Raji (cell line): Measurements from ENCODE around the gene SH3TC2.

Source experiments
- POLR2A ChIP-seq: IDR thresholded peaks from 2 replicates; pipeline ENCODE4 v1.6.1; 2011; ENCODE audit warnings: low read depth, low read length, control low read depth; ENCODE audit not compliant: insufficient read depth

The SH3TC2 gene

DNA sequence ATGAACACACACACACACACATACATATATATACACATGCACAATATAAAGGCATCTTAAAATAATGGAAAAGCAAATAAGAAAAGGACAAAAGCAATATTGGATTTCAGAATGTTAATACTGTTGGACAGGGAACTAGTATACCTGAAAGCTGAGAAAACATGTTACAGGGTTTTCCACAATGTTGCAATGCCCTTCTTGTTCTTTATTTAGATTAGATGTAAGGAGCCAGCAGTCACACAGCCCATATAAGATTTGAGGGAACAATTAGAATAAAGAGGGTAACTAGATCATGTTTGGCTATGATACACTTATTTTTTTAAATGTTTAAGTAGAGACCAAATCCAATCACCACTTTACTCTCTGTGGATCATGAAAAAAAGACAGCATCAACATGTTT is 61.7 kb downstream of the SH3TC2 start:
- no peak for TF ChIP-seq POLR2A

GRCh38 chr5:148999741-149000140 is 63.1 kb downstream of the SH3TC2 start:
- TF ChIP-seq POLR2A, result no peak

DNA sequence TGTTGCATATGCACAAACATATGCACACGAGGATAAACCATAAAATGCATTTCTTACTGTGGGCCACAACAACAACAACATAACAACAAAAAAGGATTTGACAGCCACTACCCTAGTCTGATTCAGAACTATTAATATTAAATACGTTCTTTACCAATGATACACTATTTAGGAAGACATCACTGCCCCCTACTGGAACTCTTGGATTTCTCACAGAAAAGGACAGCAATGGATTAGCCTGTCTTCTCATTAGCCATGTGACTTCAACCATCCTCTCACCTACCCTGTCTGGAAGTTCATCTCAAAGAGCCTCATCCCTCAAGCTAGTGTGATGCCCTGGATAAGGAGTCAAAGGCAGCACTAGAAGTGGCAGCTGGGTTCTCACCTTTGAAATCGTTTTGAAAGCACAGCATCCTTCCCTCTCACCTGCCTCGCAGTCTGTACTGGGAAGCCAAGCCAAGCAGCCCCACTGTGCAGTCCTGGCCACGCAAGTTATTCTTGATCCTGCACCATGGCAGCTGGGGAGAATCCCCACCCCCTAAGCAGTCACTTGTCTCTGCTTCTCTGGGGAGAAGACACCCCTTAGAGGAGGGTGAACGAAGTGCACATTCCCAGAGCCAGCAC is 64.6 kb downstream of the SH3TC2 start:
- no peak for TF ChIP-seq POLR2A

DNA sequence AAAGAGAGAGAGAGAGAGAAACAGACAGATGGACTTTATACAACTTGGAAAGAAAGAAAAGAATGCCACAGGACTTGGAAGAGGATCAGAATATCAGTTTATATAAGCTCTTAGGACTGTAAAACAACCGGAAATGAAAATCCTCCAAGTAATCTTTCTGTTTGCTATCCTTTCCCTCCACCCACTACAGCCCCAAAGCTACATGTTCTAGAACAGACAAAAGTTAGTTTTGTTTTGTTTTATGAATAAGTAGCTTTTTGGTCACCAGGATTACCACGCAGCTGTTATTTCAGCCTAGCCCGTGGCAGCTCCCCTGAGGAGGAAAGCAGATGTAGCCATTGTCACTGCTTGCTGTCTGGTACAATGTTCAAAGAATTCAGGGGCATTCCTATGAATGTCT is 66.6 kb downstream of the SH3TC2 start:
- no peak for TF ChIP-seq POLR2A

DNA sequence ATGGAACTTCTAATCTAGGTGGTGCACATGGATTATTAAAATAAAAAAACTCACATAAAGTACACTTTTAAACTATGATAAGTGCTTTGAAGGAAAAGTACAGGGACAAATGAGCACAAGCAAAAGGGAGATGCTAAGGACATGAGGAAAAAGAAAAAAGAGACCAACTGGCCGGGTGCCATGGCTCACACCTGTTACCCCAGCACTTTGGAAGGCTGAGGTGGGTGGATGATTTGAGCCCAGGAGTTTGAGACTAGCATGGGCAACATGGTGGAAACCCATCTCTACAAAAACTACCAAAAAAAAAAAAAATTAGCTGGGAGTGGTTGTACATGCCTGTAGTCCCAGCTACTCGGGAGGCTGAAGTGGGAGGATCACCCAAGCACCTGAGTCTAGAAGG is 67.1 kb downstream of the SH3TC2 start:
- TF ChIP-seq POLR2A, result no peak

- TF ChIP-seq POLR2A, result no peak
Measured at GRCh38 chr5:148993283-148993936, 69.5 kb downstream of the SH3TC2 start.

- no peak for TF ChIP-seq POLR2A
Measured at GRCh38 chr5:148992265-148992664, 70.6 kb downstream of the SH3TC2 start.

- no peak for TF ChIP-seq POLR2A
Measured at GRCh38 chr5:148991566-148991965, 71.3 kb downstream of the SH3TC2 start.

DNA sequence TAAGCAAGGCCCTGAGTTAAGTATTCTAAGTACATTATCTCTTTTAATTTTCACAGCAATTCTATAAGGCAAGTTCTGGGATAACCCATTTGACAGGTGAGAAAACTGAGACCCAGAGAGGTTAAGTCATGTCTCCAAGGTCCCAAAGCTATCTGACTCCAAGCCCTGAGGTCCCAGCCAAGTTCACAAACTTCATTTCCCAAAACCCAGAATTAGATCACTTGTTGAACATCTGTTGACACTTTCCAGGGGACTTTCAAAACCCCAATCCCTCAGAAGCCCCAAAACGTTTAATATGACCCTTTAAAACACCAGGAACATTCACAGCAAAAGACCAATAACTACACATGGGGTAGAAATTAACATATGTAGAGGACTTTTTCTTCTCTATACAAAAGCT is 72.0 kb downstream of the SH3TC2 start:
- TF ChIP-seq POLR2A, result no peak

DNA sequence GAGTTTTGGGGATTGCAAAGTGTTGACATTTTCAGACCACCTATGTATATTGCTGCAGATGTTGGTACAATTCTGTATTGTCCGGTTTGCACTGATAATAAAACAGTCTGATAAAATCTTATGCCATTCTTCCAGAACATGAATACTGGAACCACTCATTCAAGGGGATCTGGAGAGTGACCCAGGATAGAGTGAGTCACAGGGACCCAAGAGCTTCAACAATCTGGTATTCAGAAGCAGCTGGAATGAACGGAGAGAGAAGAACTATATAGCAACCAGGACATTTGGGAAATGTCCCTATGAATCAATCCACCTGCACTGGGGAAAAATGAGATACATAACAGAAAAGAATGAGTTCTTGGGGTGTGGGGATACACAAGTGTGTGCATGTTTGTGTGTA is 73.3 kb downstream of the SH3TC2 start:
- no peak for TF ChIP-seq POLR2A

DNA sequence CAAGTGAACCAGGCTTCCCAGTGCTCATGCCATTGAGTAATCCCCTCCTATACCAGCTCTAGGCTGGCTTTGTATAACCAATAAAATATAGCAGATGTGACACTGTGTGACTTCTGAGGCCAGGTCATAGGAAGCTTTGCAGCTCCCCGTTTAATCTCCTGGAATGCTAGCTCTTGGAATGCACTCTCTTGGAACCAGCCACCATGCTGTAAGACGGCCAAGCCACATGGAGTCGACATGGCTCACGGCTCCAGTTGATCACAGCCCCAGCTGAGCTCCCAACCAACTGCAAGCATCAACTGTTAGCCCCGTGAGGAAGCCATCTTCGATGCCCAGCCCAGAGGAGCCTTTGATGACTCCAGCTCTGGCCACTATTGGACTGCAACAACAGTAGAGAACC is 74.5 kb downstream of the SH3TC2 start:
- TF ChIP-seq POLR2A, result no peak

- TF ChIP-seq POLR2A, result no peak
Measured at GRCh38 chr5:148986636-148987035, 76.2 kb downstream of the SH3TC2 start.

- TF ChIP-seq POLR2A, result no peak
Measured at GRCh38 chr5:148984345-148984744, 78.5 kb downstream of the SH3TC2 start.

GRCh38 chr5:148981353-148981752 is 81.5 kb downstream of the SH3TC2 start:
- TF ChIP-seq POLR2A, result no peak

GRCh38 chr5:148980731-148981130 is 82.1 kb downstream of the SH3TC2 start:
- no peak for TF ChIP-seq POLR2A

DNA sequence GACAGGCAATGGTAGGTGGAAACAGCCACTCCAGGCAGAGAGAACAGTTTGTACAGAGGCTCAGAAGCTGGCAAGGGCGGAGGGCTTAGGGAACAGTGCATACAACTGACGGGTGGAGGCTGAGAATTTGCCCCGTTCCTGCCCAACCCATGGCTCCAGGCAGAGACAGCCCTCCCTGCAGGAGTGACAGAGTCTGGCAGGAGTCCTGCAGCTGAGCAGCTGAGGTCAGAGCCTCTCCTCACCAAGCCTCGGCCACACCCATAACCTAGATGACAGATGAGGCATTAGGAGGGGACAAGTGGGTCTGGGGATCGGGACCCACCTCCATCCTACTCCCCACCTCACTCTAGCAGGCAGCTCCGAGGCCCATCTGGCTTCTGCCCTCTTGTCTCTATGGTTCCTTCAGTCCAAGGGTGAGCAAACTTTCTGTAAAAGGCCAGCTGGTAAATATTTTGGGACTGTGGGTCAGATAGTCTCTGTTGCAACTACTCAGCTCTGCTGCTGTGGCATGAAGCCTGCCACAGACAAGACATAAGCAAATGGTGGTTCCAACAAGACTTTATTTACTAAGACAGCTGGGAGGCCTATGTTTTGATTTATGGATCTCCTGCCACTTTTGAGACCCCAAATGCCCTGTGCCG is 83.7 kb downstream of the SH3TC2 start:
- TF ChIP-seq POLR2A, result no peak
